ENCODE results near the gene TUBG2. TPM values are rescaled to one million over a fixed set of nuclear protein-coding genes. Genes with fewer than 3 reads are reported as not detected.

The TUBG2 gene
- total and polyA plus RNA-seq, 2 experiments from 2014 or later = 62.7 to 67.4 TPM

DNA sequence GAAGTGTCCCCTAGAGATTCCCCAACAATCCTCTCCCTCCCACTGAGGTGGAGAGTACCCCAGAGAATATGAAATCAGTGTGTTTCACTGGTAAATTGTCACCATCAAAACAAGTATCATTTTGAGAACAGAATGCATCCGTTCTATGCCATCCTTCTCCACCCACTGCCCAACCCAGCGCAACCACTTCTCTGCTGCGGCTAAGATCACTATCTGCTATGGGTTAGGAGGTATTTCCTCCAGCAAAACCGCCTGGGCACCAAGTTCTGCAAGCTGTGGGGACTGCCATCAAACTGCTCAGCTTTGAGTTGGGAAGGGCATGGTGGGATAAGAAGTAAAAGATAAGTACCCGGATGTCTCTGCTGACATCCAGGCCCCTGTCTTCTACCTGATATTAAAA, 47.6 kb downstream of the TUBG2 start:
- DNase-seq (ENCODE audit: low read depth in 1 of 2, low spot score in 1 of 2) = no peak
- TF ChIP-seq, protein P1, sequence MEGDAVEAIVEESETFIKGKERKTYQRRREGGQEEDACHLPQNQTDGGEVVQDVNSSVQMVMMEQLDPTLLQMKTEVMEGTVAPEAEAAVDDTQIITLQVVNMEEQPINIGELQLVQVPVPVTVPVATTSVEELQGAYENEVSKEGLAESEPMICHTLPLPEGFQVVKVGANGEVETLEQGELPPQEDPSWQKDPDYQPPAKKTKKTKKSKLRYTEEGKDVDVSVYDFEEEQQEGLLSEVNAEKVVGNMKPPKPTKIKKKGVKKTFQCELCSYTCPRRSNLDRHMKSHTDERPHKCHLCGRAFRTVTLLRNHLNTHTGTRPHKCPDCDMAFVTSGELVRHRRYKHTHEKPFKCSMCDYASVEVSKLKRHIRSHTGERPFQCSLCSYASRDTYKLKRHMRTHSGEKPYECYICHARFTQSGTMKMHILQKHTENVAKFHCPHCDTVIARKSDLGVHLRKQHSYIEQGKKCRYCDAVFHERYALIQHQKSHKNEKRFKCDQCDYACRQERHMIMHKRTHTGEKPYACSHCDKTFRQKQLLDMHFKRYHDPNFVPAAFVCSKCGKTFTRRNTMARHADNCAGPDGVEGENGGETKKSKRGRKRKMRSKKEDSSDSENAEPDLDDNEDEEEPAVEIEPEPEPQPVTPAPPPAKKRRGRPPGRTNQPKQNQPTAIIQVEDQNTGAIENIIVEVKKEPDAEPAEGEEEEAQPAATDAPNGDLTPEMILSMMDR (IDR thresholded peaks at IDR 0.05; ENCODE audit: low read depth, low read length) = no peak
- H3K36me3 ChIP-seq = peaks cover 47% of the 10 kb centered on the region

DNA sequence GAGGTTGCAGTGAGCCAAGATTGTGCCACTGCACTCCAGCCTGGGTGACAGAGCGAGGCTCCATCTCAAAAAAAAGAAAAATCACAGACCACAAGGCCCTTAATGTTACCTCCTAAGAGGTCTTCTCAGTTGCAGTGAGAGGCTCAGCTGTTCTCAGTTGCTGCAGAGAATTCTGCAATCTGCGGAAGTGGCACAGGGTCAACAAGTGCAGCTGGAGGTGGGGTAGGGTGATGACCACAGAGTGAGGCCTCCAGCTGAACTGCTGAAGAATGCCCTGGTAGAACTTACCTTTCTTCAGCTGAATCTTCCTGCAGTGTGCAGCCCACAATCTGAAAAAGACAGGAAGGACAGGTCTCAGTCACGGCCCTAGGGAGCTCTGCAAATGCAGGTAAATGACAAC, 49.5 kb downstream of the TUBG2 start:
- peaks cover 45% of the 10 kb centered on the region for H3K36me3 ChIP-seq
- no peak overlapping the region for H3K4me3 ChIP-seq
- H3K4me1 ChIP-seq (ENCODE audit: low read depth) = no peaks in the 10 kb centered on the region
- TF ChIP-seq, protein P1 (IDR thresholded peaks at IDR 0.05; ENCODE audit: low read depth, low read length) = no peak
- no peak for DNase-seq (ENCODE audit: low read depth in 1 of 2, low spot score in 1 of 2)
- no peaks in the 10 kb centered on the region for H3K9me3 ChIP-seq (ENCODE audit: low read depth)
- H3K27me3 ChIP-seq = no peaks in the 10 kb centered on the region
- no peak overlapping the region for H3K27ac ChIP-seq

More for the DNA sequence above, 47.6 kb downstream of the TUBG2 start:
- no peaks in the 10 kb centered on the region for H3K27me3 ChIP-seq
- H3K27ac ChIP-seq = no peak overlapping the region
- no peaks in the 10 kb centered on the region for H3K4me1 ChIP-seq (ENCODE audit: low read depth)
- H3K9me3 ChIP-seq (ENCODE audit: low read depth) = no peaks in the 10 kb centered on the region
- H3K4me3 ChIP-seq = no peak overlapping the region

DNA sequence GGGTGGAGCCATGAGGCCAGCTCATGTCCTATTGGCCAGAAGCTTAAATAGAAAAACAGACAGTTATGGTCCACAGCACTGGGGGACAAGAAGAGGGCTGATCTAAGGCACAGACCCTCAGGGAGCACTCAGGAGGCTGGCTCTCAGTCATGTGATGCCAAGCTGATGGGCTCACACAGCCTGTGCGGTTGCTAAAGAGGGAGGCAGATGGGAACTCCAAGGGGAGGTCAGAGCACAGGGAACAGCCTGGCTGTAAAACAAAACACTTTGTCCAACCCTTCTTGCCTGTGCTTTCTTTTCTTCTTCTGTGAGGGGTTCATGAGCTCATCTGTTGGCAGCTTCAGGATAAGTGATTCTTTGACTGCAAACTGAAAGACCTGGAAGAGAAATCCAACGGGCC, 50.5 kb downstream of the TUBG2 start:
- H3K27me3 ChIP-seq = no peaks in the 10 kb centered on the region
- H3K4me1 ChIP-seq (ENCODE audit: low read depth) = no peaks in the 10 kb centered on the region
- peaks cover 41% of the 10 kb centered on the region for H3K36me3 ChIP-seq
- DNase-seq (ENCODE audit: low read depth in 1 of 2, low spot score in 1 of 2) = no peak
- TF ChIP-seq, protein P1 (IDR thresholded peaks at IDR 0.05; ENCODE audit: low read depth, low read length) = no peak
- H3K4me3 ChIP-seq = no peak overlapping the region
- H3K9me3 ChIP-seq (ENCODE audit: low read depth) = no peaks in the 10 kb centered on the region
- H3K27ac ChIP-seq = no peak overlapping the region

Other genes starting within 250 kb of the TUBG2 start
- 47.7 and 72.3 TPM in 2 replicates for gene CAVIN1, start 236.0 kb upstream of the TUBG2 start, total RNA-seq
- 40.0 and 61.3 TPM in 2 replicates for gene CAVIN1, start 236.0 kb upstream of the TUBG2 start, polyA plus RNA-seq
- gene ATP6V0A1, start 200.4 kb upstream of the TUBG2 start, total RNA-seq = 38.2 and 50.8 TPM in 2 replicates
- 43.0 and 44.6 TPM in 2 replicates for gene ATP6V0A1, start 200.4 kb upstream of the TUBG2 start, polyA plus RNA-seq
- 49.0 and 56.9 TPM in 2 replicates for gene NAGLU, start 123.0 kb upstream of the TUBG2 start, total RNA-seq
- 37.1 and 56.9 TPM in 2 replicates for gene NAGLU, start 123.0 kb upstream of the TUBG2 start, polyA plus RNA-seq
- 4.3 and 6.0 TPM in 2 replicates for gene HSD17B1, start 106.4 kb upstream of the TUBG2 start, total RNA-seq
- 2.8 and 3.0 TPM in 2 replicates for gene HSD17B1, start 106.4 kb upstream of the TUBG2 start, polyA plus RNA-seq
- 32.5 and 43.5 TPM in 2 replicates for gene COASY, start 97.1 kb upstream of the TUBG2 start, total RNA-seq
- gene COASY, start 97.1 kb upstream of the TUBG2 start, polyA plus RNA-seq = 74.7 and 97.4 TPM in 2 replicates
- gene MLX, start 92.2 kb upstream of the TUBG2 start, total RNA-seq = 22.4 and 28.1 TPM in 2 replicates
- gene MLX, start 92.2 kb upstream of the TUBG2 start, polyA plus RNA-seq = 37.1 and 47.3 TPM in 2 replicates
- 6.2 and 6.6 TPM in 2 replicates for gene PSMC3IP, start 81.6 kb upstream of the TUBG2 start, total RNA-seq
- gene PSMC3IP, start 81.6 kb upstream of the TUBG2 start, polyA plus RNA-seq = 9.1 and 14.0 TPM in 2 replicates
- gene RETREG3, start 49.9 kb upstream of the TUBG2 start, total RNA-seq = 47.7 and 56.4 TPM in 2 replicates
- 46.9 and 48.0 TPM in 2 replicates for gene RETREG3, start 49.9 kb upstream of the TUBG2 start, polyA plus RNA-seq
- gene TUBG1, start 49.6 kb upstream of the TUBG2 start, total RNA-seq = 97.2 and 159 TPM in 2 replicates
- gene TUBG1, start 49.6 kb upstream of the TUBG2 start, polyA plus RNA-seq = 162 and 177 TPM in 2 replicates
- gene PLEKHH3, start 17.7 kb downstream of the TUBG2 start, total RNA-seq = 50.3 and 79.1 TPM in 2 replicates
- 54.7 and 95.6 TPM in 2 replicates for gene PLEKHH3, start 17.7 kb downstream of the TUBG2 start, polyA plus RNA-seq
- 5.8 and 13.5 TPM in 2 replicates for gene CCR10, start 22.6 kb downstream of the TUBG2 start, total RNA-seq
- gene CCR10, start 22.6 kb downstream of the TUBG2 start, polyA plus RNA-seq = 16.3 and 21.1 TPM in 2 replicates
- 15.4 and 17.9 TPM in 2 replicates for gene CNTNAP1, start 23.2 kb downstream of the TUBG2 start, total RNA-seq
- 3.5 and 3.9 TPM in 2 replicates for gene CNTNAP1, start 23.2 kb downstream of the TUBG2 start, polyA plus RNA-seq
- gene EZH1, start 85.8 kb downstream of the TUBG2 start, total RNA-seq = 19.2 and 33.8 TPM in 2 replicates
- gene EZH1, start 85.8 kb downstream of the TUBG2 start, polyA plus RNA-seq = 22.7 and 34.9 TPM in 2 replicates
- 16.2 and 16.5 TPM in 2 replicates for gene RAMP2, start 101.9 kb downstream of the TUBG2 start, total RNA-seq
- 20.6 and 28.0 TPM in 2 replicates for gene RAMP2, start 101.9 kb downstream of the TUBG2 start, polyA plus RNA-seq
- 101 and 129 TPM in 2 replicates for gene VPS25, start 114.2 kb downstream of the TUBG2 start, total RNA-seq
- gene VPS25, start 114.2 kb downstream of the TUBG2 start, polyA plus RNA-seq = 133 and 136 TPM in 2 replicates
- gene WNK4, start 121.3 kb downstream of the TUBG2 start, total RNA-seq = 0.04 and 1.6 TPM in 2 replicates
- 0.67 and 0.71 TPM in 2 replicates for gene WNK4, start 121.3 kb downstream of the TUBG2 start, polyA plus RNA-seq
- 84.1 and 113 TPM in 2 replicates for gene COA3, start 139.4 kb downstream of the TUBG2 start, total RNA-seq
- gene COA3, start 139.4 kb downstream of the TUBG2 start, polyA plus RNA-seq = 228 and 275 TPM in 2 replicates
- 0.27 TPM in 1 of 2 replicates, not detected in the other for gene CNTD1, start 139.6 kb downstream of the TUBG2 start, total RNA-seq
- gene CNTD1, start 139.6 kb downstream of the TUBG2 start, polyA plus RNA-seq = 2.5 and 3.9 TPM in 2 replicates
- 64.5 and 112 TPM in 2 replicates for gene BECN1, start 165.0 kb downstream of the TUBG2 start, total RNA-seq
- gene BECN1, start 165.0 kb downstream of the TUBG2 start, polyA plus RNA-seq = 65.2 and 71.5 TPM in 2 replicates
- gene PSME3, start 174.1 kb downstream of the TUBG2 start, total RNA-seq = 59.4 and 72.3 TPM in 2 replicates
- 77.0 and 104 TPM in 2 replicates for gene PSME3, start 174.1 kb downstream of the TUBG2 start, polyA plus RNA-seq
- gene AOC2, start 185.3 kb downstream of the TUBG2 start, total RNA-seq = 2.5 and 5.6 TPM in 2 replicates
- gene AOC2, start 185.3 kb downstream of the TUBG2 start, polyA plus RNA-seq = 2.4 and 4.8 TPM in 2 replicates
- gene AOC3, start 191.9 kb downstream of the TUBG2 start, total RNA-seq = 2.3 and 5.2 TPM in 2 replicates
- gene AOC3, start 191.9 kb downstream of the TUBG2 start, polyA plus RNA-seq = 2.6 and 3.4 TPM in 2 replicates
- gene G6PC1, start 241.5 kb downstream of the TUBG2 start, total RNA-seq = not detected in 2 replicates
- gene G6PC1, start 241.5 kb downstream of the TUBG2 start, polyA plus RNA-seq = not detected in 2 replicates